GM20431 (cell line): ENCODE measurements around the gene PSG6.
"Not testable (repeated sequence)": the region's sequence is repeated elsewhere in the genome, so short reads cannot be mapped to it uniquely, and the experiment has no call there.

Experiments
- in situ Hi-C: fragments of 300-500 bp; cut with MseI, MboI; formaldehyde crosslinking; loops from one replicate; pipeline ENCODE4 v1.15.0; 2020; ENCODE audit warnings: low sequenced_read_pairs; ENCODE audit not compliant: unreplicated experiment

PSG6 gene

GRCh38 chr19:42917634-42918033, at the start of gene PSG6:
Gene PSG6 (minus strand): TSS chr19:42917894. CDS start chr19:42917792, 102 bp downstream.
- in situ Hi-C loops = not testable (repeated sequence)

GRCh38 chr19:42965176-42965575, 47.5 kb upstream of the PSG6 start:
- in situ Hi-C loops = no loop called here

DNA sequence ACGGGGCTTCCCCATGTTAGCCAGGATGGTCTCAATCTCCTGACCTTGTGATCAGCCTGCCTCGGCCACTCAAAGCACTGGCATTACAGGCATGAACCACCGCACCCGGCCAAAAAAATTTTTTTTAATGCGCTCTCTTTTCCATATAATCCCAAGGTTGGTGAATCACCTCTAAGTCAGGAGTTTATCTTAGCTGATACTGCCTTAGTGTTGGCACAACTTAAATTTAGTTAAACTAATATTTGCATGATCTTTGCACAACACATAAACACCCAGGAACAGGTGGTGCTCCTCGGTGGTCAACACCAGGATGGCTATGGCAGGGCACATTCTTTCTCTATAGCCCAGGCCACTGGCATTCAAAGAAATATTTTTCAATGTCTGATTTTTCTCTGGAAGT, 43.4 kb upstream of the PSG6 start:
- in situ Hi-C loops = no loop called here

GRCh38 chr19:42952126-42952525, 34.4 kb upstream of the PSG6 start:
- in situ Hi-C loops = not testable (repeated sequence)

DNA sequence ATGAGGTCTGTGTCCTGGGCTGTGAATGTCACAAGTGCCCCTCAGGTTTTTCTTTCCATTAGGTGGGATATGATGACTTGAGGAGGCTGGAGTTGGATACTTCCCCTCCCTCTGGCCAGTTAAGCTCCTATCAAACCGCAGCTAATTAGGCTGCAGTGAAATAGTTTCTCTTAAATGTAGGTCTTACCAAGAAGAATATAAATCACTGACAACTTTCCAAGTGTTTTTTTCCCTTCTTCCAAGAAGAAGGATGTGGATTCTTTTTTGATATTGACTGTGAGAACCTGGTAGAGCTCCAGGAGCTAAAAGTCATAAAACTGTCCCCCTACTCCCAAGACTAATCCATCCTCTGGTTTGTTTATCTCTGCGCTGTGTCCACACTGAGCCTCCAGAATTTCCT, 33.8 kb upstream of the PSG6 start:
- in situ Hi-C loops = not testable (repeated sequence)

DNA sequence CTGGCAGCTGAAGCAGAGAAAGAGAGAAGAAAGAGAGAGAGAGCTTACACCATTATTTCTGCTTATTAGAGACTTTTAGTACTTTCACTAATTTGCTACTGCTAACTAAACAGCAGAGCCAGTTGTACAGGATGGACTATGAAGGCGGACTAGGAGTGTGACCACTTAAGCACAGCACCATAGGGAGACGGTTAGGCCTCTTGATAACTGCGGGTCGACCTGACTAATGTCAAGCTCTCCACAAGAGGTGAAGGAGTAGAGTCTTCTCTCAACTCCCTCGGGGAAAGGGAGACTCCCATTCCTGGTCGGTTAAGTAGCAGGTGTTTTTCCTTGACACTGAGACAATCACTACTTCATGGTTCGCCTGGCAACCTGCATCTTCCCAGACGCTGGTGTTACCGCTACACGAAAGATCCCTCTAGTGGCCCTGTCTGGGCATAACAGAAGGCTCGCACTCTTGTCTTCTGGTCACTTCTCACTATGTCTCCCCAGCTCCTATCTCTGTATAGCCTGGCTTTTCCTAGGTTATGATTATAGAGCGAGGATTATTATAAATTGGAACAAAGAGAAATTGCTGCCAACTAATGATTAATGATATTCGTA, 24.6 kb upstream of the PSG6 start:
- in situ Hi-C loops = no loop called here

DNA sequence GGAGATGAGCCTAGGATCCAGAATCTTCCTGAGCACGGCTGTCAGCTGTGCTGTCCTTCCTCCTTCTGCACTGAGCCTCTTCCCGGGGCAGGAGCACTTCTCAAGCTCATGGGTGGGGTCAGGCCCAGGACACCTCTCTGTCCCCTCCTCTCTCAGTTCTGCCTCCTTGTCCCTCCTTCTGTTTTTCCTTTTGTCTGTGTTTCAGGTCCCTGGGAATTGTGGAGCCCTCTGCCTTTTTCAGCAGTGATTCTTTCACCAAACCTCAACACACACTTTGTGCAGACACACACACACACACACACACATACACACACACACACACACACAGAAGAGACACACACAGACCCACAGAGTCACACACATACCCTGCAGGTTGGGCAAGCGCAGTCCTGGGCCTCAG, 19.4 kb upstream of the PSG6 start, which contains the start of gene PSG7:
PSG7 (minus strand) TSS at position 101 of the 400 bp plus-strand sequence. CDS start 131 bp downstream, outside the sequence.
- in situ Hi-C loops = not testable (repeated sequence)

DNA sequence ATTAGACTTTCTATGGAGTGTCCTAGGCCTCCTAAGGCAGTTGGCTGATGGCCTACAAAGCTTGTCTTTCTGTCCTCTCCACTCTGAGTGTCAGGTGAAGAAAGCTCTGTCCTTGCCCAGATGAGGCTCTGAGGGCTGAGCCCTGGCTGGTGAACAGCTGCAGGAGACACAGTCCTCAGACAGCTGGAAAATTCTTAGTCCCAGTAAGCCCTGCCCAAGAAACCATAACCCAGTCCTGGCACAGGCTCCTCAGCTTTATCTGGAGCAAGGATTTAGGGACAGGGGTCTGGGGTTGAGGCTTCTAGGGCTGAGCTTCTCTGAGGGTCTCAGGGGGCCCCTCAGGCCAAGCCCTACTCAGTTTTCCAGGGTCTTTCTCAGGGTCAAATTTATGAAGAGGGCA, 17.0 kb upstream of the PSG6 start:
- in situ Hi-C loops = not testable (repeated sequence)

GRCh38 chr19:42934183-42934582, 16.5 kb upstream of the PSG6 start:
- in situ Hi-C loops = not testable (repeated sequence)

DNA sequence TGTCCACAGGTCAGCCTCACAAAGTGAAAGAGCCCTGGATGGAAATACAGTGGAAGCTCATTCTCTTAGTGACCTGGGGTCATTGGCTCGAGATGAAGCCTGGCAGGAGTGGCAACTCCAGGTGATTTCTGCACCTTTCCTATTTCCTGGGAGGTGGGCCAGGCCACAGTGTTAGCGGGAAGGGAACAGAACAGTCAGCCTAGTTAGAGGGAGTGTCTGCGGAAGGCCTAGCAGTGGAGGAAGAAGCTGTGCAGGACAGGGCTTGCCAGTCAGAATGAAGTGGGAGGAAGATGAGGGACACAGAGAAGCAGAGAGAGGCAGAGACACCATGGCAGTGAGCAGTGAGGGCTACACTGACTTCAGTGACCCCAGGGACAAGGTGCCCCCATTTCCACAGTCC, 15.7 kb upstream of the PSG6 start:
- in situ Hi-C loops = not testable (repeated sequence)

DNA sequence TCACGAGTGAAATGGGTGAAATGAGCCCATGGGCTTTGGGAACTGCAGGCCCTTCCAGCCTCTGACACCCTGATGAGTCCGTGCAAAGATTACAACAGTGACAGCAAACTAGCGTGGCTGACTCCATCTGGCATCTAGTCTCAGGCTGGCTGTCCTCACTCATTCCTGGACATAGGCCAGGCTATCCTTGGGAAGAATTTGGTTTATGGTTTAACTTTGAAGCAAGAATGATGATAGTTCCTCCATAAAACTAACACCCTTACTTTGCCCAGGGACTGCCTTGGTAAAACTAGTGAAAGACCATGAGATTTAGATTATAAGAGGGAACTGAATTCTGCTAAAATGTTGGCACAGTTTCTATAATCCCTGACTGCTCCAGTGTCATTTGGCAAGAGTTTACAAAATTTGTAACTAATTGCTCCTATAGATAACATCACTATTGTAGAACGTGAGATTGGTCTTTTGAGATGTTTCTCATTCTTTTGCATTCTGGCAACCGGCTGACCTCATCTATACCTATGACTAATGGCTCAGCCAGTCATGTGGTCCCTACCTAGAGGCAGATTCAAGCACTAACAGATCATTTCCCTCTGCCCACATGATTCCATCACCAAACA, 14.9 kb upstream of the PSG6 start:
- in situ Hi-C loops = not testable (repeated sequence)

DNA sequence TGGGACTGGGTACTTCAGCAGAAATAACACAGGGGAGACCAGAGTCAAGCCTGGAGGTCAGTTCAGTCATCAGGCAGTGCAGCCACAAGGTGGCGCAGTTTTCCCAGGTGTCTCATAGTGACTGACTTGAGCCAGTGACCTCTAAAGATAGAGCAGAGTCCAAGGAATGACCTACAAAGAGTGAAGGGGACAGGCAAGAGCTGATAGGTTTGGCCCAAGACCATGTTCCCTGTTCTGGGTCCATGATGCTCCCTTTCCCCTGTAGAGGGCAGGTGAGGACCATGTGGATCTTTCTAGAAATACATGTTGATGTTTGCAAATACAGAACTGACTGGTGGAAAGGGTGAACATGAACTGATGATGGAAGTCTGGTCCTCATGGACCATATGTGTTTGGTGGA, 12.5 kb upstream of the PSG6 start:
- in situ Hi-C loops = not testable (repeated sequence)

- in situ Hi-C loops = no loop called here
These were observed 11.2 kb upstream of the PSG6 start for GRCh38 chr19:42928896-42929295.

DNA sequence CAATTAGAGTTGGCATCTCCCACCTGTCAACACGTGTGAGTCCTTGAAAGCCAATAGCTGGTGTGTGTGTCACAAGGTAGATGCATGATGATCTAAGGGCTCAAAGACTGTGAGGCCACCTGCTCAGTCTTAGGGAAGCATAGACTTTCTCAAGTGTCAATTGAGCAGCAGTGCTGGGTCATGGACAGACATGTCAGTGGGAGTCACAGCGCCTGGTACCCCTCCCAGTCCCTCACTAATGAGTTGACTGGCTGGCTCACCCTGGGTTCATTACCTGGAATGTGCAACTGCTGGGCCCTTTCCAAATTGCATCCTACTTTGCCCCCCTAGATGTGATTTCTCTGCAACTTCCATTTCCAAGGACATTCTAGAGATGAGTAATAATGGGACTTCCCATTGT, 9.1 kb upstream of the PSG6 start:
- in situ Hi-C loops = no loop called here

DNA sequence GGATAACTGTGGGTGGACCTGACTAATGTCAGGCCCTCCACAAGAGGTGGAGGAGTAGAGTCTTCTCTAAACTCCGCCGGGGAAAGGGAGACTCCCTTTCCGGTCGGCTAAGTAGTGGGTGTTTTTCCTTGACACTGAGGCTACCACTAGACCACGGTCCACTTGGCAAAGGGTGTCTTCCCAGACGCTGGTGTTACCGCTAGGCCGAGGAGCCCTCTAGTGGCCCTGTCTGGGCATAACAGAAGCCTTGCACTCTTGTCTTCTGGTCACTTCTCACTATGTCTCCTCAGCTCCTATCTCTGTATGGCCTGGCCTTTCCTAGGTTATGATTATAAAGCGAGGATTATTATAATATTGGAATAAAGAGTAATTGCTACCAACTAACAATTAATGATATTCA, 5.4 kb upstream of the PSG6 start:
- in situ Hi-C loops = not testable (repeated sequence)

DNA sequence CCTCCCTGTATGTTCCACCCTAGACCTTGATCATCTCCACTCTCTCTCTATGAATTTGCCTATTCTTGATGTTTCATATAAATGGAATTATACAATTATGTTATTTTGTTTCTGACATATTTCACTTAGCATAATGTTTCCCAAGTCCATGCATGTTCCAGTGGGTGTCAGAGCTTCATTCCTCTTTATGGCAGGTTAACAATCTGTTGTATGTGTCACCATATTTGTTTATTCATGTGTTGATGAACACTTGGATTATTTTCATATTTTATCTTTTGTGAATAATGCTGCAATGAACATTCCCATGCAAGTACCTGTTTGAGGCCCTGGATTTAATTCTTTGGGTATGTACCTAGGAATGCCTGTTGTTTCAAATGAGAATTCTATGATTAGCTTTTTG, 3.3 kb upstream of the PSG6 start:
- in situ Hi-C loops = not testable (repeated sequence)

GRCh38 chr19:42919757-42920079, 2.0 kb upstream of the PSG6 start:
- in situ Hi-C loops = no loop called here

DNA sequence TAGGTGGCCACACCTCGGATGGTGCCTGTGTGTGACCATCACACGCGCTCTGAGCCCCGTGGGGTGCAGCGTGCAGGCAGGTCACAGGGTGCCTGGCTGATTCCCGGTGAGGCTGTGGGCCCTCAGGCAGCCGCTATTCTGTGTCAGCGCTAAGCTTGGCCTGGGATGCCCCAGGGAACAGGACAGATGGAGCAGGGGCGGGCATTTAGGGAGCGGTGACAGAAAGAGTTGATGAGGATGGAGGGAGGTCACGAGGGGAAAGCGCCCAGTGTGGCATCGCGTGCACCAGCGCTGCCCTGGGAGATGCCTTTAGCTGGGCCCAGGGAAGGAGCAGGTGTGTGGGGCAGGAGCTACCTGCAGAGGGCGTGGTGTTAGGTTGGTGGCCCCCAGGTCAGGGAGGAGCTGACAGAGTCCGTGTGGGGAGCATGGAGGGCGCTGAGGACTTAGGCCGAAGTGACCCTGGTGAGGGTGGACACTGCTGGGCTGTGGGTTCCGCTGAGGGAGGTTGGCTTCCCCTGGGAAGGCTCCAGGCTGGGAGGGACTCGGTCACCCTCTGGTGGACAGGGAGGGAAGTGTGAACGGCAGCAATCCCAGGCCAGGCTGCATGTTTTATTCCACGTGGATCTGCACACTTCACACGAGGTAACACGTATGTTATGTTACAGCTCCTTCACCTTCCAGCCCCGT, 1.5 kb upstream of the PSG6 start:
- in situ Hi-C loops = not testable (repeated sequence)

- in situ Hi-C loops = not testable (repeated sequence)
These were observed 829 bp upstream of the PSG6 start for GRCh38 chr19:42918377-42919069.

DNA sequence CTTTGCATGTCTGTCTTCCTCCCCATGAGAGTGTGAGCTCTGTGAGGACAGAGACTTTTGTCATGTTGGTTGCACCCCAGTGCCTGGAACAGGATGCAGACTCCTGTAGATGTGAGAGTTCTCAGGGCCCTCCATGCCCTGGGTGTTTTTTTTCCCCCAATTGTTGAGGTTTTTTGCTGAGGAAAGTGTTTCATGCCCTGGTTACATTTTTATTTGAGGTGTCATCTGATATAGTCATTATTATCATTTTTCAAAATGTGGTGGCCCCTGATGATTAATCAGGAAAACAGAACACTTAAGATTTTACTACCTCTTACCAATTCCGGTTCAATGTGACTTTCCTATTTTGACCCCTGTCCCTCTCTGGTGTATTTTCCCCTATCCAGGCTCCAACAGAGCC, 763 bp downstream of the PSG6 start:
- in situ Hi-C loops = not testable (repeated sequence)

DNA sequence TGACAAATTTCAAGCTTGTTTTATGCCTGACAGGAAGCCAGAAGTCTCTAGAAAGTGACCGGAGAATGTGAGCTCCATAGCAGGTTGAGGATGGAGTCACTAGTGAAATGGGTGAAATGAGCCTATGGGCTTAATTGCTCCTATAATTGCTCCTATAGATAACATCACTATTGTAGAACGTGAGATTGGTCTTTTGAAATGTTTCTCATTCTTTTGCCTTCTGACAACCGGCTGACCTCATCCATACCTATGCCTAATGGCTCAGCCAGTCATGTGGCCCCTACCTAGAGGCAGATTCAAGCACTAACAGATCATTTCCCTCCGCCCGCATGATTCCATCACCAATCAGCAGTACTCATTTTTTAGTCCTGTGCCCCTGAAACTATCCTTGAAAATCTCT, 4.2 kb downstream of the PSG6 start:
- in situ Hi-C loops = not testable (repeated sequence)
